ENCODE results near the gene FAM24A.

FAM24A gene

GRCh38 chr10:122953902-122954730 is 43.7 kb downstream of the FAM24A start, which contains the start of gene C10orf88:
TSS of gene C10orf88 (minus strand) at chr10:122954227. CDS start at chr10:122954178, 49 bp downstream.
- Histone ChIP-seq H3K9me3 (ENCODE audit: low read length) (no peaks in the 10 kb centered on the region), H3K36me3 (ENCODE audit: insufficient read depth, low read length) (peaks cover 13% of the 10 kb centered on the region), H2AFZ (ENCODE audit: low read depth, low read length) (peak within 1 kb of the TSS; percentile 56), H3K4me1 (ENCODE audit: insufficient read depth, low read length) (peaks cover 7% of the 10 kb centered on the region), H3K27me3 (ENCODE audit: insufficient read depth, low read length) (no peaks in the 10 kb centered on the region), H3K4me3 (ENCODE audit: low read length) (peak within 1 kb of the TSS; percentile 62)

- Histone ChIP-seq H3K27me3 (ENCODE audit: insufficient read depth, low read length) (no peaks in the 10 kb centered on the region), H2AFZ (ENCODE audit: low read depth, low read length) (peak overlapping the region; percentile 56), H3K36me3 (ENCODE audit: insufficient read depth, low read length) (peaks cover 7% of the 10 kb centered on the region), H3K9me3 (ENCODE audit: low read length) (no peaks in the 10 kb centered on the region), H3K4me1 (ENCODE audit: insufficient read depth, low read length) (peaks cover 7% of the 10 kb centered on the region), H3K4me3 (ENCODE audit: low read length) (peak overlapping the region; percentile 62)
These were observed 44.3 kb downstream of the FAM24A start for GRCh38 chr10:122954731-122955050.

- Histone ChIP-seq H2AFZ (ENCODE audit: low read depth, low read length) (no peak overlapping the region), H3K9me3 (ENCODE audit: low read length) (no peaks in the 10 kb centered on the region), H3K27me3 (ENCODE audit: insufficient read depth, low read length) (no peaks in the 10 kb centered on the region), H3K36me3 (ENCODE audit: insufficient read depth, low read length) (peaks cover 6% of the 10 kb centered on the region), H3K4me1 (ENCODE audit: insufficient read depth, low read length) (peaks cover 7% of the 10 kb centered on the region), H3K4me3 (ENCODE audit: low read length) (no peak overlapping the region)
These were observed 45.5 kb downstream of the FAM24A start for GRCh38 chr10:122955892-122956291.

- Histone ChIP-seq H3K36me3 (ENCODE audit: insufficient read depth, low read length) (no peaks in the 10 kb centered on the region), H3K4me3 (ENCODE audit: low read length) (no peak overlapping the region), H3K9me3 (ENCODE audit: low read length) (no peaks in the 10 kb centered on the region), H2AFZ (ENCODE audit: low read depth, low read length) (no peak overlapping the region), H3K27me3 (ENCODE audit: insufficient read depth, low read length) (no peaks in the 10 kb centered on the region), H3K4me1 (ENCODE audit: insufficient read depth, low read length) (peaks cover 4% of the 10 kb centered on the region)
These were observed 47.1 kb downstream of the FAM24A start for GRCh38 chr10:122957474-122957873.

- H3K36me3 ChIP-seq (ENCODE audit: insufficient read depth, low read length) = no peaks in the 10 kb centered on the region
- peaks cover 4% of the 10 kb centered on the region for H3K9me3 ChIP-seq (ENCODE audit: low read length)
- H3K27me3 ChIP-seq (ENCODE audit: insufficient read depth, low read length) = no peaks in the 10 kb centered on the region
- no peak overlapping the region for H2AFZ ChIP-seq (ENCODE audit: low read depth, low read length)
- H3K4me3 ChIP-seq (ENCODE audit: low read length) = no peak overlapping the region
- H3K4me1 ChIP-seq (ENCODE audit: insufficient read depth, low read length) = no peaks in the 10 kb centered on the region
These were observed 52.0 kb downstream of the FAM24A start for GRCh38 chr10:122962405-122962804.

All from neuron (in vitro differentiated cells).